ENCODE results near the gene GNPTG. TPM values are rescaled to one million over a fixed set of nuclear protein-coding genes. Genes with fewer than 3 reads are reported as not detected.

GNPTG gene
- total and polyA plus RNA-seq, 9 of the 15 experiments (the other 6 are each of a cell fraction or from before 2014, with no cell fraction given) = 0.69 to 33.3 (median 13.6) TPM

- TF ChIP-seq, protein P1, sequence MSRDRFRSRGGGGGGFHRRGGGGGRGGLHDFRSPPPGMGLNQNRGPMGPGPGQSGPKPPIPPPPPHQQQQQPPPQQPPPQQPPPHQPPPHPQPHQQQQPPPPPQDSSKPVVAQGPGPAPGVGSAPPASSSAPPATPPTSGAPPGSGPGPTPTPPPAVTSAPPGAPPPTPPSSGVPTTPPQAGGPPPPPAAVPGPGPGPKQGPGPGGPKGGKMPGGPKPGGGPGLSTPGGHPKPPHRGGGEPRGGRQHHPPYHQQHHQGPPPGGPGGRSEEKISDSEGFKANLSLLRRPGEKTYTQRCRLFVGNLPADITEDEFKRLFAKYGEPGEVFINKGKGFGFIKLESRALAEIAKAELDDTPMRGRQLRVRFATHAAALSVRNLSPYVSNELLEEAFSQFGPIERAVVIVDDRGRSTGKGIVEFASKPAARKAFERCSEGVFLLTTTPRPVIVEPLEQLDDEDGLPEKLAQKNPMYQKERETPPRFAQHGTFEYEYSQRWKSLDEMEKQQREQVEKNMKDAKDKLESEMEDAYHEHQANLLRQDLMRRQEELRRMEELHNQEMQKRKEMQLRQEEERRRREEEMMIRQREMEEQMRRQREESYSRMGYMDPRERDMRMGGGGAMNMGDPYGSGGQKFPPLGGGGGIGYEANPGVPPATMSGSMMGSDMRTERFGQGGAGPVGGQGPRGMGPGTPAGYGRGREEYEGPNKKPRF (IDR thresholded peaks at IDR 0.05; ENCODE audit: low read depth, low read length) = no peak
- TF ChIP-seq ZKSCAN8 (CRISPR knock-in tag; IDR thresholded peaks at IDR 0.05) (no peak), GABPB2 (CRISPR knock-in tag; conservative IDR thresholded peaks at IDR 0.05) (0 out of 2 replicates have a peak, but pooled peaks have one; percentile 45), ZKSCAN1 (IDR thresholded peaks at IDR 0.05; ENCODE audit: low read depth, low read length) (no peak), KLF13 (tag; IDR thresholded peaks at IDR 0.05; ENCODE audit: borderline replicate concordance, low read depth) (no peak), NELFE (IDR thresholded peaks at IDR 0.05; ENCODE audit: insufficient read depth, insufficient read length) (no peak), SIRT6 (IDR thresholded peaks at IDR 0.05; ENCODE audit: low read depth, low read length) (no peak), BHLHE40 (IDR thresholded peaks at IDR 0.05; ENCODE audit: low read length) (peak; percentile 18; the same call in 1 of the 2 replicates), YY1 (IDR thresholded peaks at IDR 0.05; ENCODE audit: borderline replicate concordance in 1 of 3, control insufficient read depth in 1 of 3, extremely low read depth in 1 of 3, insufficient read depth in 3 of 3, insufficient read length in 1 of 3, insufficient replicate concordance in 2 of 3, low read depth in 1 of 3, low read length in 2 of 3) (peak; percentile 10 to 52 (median 47)), FOS (IDR thresholded peaks at IDR 0.05; ENCODE audit: extremely low read depth, insufficient read length) (no peak), HNRNPH1 (optimal IDR thresholded peaks at IDR 0.05; ENCODE audit: low read depth, low read length) (no peak), SMARCA4 (IDR thresholded peaks at IDR 0.05) (no peak)
- TF ChIP-seq, protein P2, sequence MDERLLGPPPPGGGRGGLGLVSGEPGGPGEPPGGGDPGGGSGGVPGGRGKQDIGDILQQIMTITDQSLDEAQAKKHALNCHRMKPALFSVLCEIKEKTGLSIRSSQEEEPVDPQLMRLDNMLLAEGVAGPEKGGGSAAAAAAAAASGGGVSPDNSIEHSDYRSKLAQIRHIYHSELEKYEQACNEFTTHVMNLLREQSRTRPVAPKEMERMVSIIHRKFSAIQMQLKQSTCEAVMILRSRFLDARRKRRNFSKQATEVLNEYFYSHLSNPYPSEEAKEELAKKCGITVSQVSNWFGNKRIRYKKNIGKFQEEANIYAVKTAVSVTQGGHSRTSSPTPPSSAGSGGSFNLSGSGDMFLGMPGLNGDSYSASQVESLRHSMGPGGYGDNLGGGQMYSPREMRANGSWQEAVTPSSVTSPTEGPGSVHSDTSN (CRISPR knock-in tag; IDR thresholded peaks at IDR 0.05; ENCODE audit: low read depth) = no peak
- TF ChIP-seq, protein P2 (tag; conservative IDR thresholded peaks at IDR 0.05; ENCODE audit: low read depth) = no peak
- TF ChIP-seq, protein P3, sequence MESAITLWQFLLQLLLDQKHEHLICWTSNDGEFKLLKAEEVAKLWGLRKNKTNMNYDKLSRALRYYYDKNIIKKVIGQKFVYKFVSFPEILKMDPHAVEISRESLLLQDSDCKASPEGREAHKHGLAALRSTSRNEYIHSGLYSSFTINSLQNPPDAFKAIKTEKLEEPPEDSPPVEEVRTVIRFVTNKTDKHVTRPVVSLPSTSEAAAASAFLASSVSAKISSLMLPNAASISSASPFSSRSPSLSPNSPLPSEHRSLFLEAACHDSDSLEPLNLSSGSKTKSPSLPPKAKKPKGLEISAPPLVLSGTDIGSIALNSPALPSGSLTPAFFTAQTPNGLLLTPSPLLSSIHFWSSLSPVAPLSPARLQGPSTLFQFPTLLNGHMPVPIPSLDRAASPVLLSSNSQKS (CRISPR knock-in tag; IDR thresholded peaks at IDR 0.05) = no peak
- TF ChIP-seq, protein P4, sequence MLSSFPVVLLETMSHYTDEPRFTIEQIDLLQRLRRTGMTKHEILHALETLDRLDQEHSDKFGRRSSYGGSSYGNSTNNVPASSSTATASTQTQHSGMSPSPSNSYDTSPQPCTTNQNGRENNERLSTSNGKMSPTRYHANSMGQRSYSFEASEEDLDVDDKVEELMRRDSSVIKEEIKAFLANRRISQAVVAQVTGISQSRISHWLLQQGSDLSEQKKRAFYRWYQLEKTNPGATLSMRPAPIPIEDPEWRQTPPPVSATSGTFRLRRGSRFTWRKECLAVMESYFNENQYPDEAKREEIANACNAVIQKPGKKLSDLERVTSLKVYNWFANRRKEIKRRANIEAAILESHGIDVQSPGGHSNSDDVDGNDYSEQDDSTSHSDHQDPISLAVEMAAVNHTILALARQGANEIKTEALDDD (IDR thresholded peaks at IDR 0.05) = no peak
- TF ChIP-seq, protein P5, sequence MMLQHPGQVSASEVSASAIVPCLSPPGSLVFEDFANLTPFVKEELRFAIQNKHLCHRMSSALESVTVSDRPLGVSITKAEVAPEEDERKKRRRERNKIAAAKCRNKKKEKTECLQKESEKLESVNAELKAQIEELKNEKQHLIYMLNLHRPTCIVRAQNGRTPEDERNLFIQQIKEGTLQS (IDR thresholded peaks at IDR 0.05) = no peak
- TF ChIP-seq, protein P5 (CRISPR knock-in tag; conservative IDR thresholded peaks at IDR 0.05) = no peak
Measured at GRCh38 chr16:1363501-1364041, 11.8 kb downstream of the GNPTG start (continued).
